Neuronal stem cell (in vitro differentiated cells): ENCODE data around the gene ABHD17C.
A peak's percentile ranks its signal among the peaks of the same experiment; 100 is the strongest.

Experiments used
- DNase-seq: peaks from one replicate; pipeline ENCODE4 v3.0.0-alpha.2; 2013; ENCODE audit warnings: low spot score
- H2AFZ ChIP-seq: one replicate; pipeline ENCODE4 v1.6.1; 2013; ENCODE audit warnings: mild to moderate bottlenecking, low read length, inconsistent platforms
- H2AK5ac ChIP-seq: 2 replicates; pipeline ENCODE4 v1.6.1; 2013; ENCODE audit warnings: low read depth, mild to moderate bottlenecking, inconsistent platforms, low read length, moderate library complexity, mixed read lengths
- H2BK120ac ChIP-seq: 2 replicates; pipeline ENCODE4 v1.6.1; 2013; ENCODE audit warnings: low read depth, mild to moderate bottlenecking, inconsistent platforms, low read length, moderate library complexity, mixed read lengths
- H2BK12ac ChIP-seq: one replicate; pipeline ENCODE4 v1.6.1; 2013; ENCODE audit warnings: low read length, inconsistent platforms
- H2BK15ac ChIP-seq: 2 replicates; pipeline ENCODE4 v1.6.1; 2013; ENCODE audit warnings: mild to moderate bottlenecking, low read length, inconsistent platforms, mixed read lengths
- H2BK5ac ChIP-seq: one replicate; pipeline ENCODE4 v1.6.1; 2013; ENCODE audit warnings: inconsistent platforms, mild to moderate bottlenecking, low read length, moderate library complexity
- H3K14ac ChIP-seq: one replicate; pipeline ENCODE4 v1.6.1; 2013; ENCODE audit warnings: low read length, inconsistent platforms
- H3K18ac ChIP-seq: 2 replicates; pipeline ENCODE4 v1.6.1; 2013; ENCODE audit warnings: low read length, inconsistent platforms
- H3K23ac ChIP-seq: 2 replicates; pipeline ENCODE4 v1.6.1; 2013; ENCODE audit warnings: low read depth, mild to moderate bottlenecking, mixed read lengths, low read length, inconsistent platforms; ENCODE audit not compliant: poor library complexity
- H3K27ac ChIP-seq: replicated peaks from 3 replicates; pipeline ENCODE4 v1.5.1; 2013; ENCODE audit warnings: low read length, inconsistent platforms
- H3K27me3 ChIP-seq, 3 experiments: 2 replicates each; pipeline ENCODE4 v1.6.1; 2013; ENCODE audit warnings: low read length in 3 of 3, mild to moderate bottlenecking in 2 of 3, inconsistent platforms in 1 of 3, low read depth in 1 of 3, mixed read lengths in 1 of 3, moderate library complexity in 1 of 3; ENCODE audit not compliant: control insufficient read depth in 3 of 3, insufficient read depth in 3 of 3
- H3K36me3 ChIP-seq, 2 donors: replicated peaks in 1 of 2; 2 replicates each; pipeline ENCODE4 v1.6.1; 2013; ENCODE audit warnings: low read length in 2 of 2; ENCODE audit not compliant: control insufficient read depth in 2 of 2, insufficient read depth in 2 of 2
- H3K4ac ChIP-seq: 2 replicates; pipeline ENCODE4 v1.6.1; 2013; ENCODE audit warnings: inconsistent platforms, mild to moderate bottlenecking, low read length, moderate library complexity
- H3K4me1 ChIP-seq, 2 donors: 1 replicate in 1 of 2; 2 replicates in 1 of 2; pipeline ENCODE4 v1.6.1; 2013; ENCODE audit warnings: low read length in 2 of 2, low read depth in 1 of 2; ENCODE audit not compliant: control insufficient read depth in 2 of 2, insufficient read depth in 1 of 2
- H3K4me2 ChIP-seq: one replicate; pipeline ENCODE4 v1.6.1; 2013; ENCODE audit warnings: mild to moderate bottlenecking, low read length, inconsistent platforms; ENCODE audit not compliant: insufficient read depth, poor library complexity, severe bottlenecking
- H3K4me3 ChIP-seq, 2 donors: 2 replicates each; pipeline ENCODE4 v1.5.1; 2013; ENCODE audit warnings: low read length in 2 of 2, mild to moderate bottlenecking in 2 of 2, inconsistent platforms in 1 of 2, moderate library complexity in 1 of 2
- H3K79me1 ChIP-seq: one replicate; pipeline ENCODE4 v1.6.1; 2013; ENCODE audit warnings: low read depth, mild to moderate bottlenecking, inconsistent platforms, low read length, moderate library complexity
- H3K9ac ChIP-seq: one replicate; pipeline ENCODE4 v1.6.1; 2013; ENCODE audit warnings: mild to moderate bottlenecking, low read depth, low read length, inconsistent platforms; ENCODE audit not compliant: poor library complexity
- H3K9me3 ChIP-seq, 2 donors: replicated peaks in 1 of 2; 2 replicates each; pipeline versions ENCODE3 to v1.6.1; 2013; ENCODE audit warnings: low read length in 2 of 2, mild to moderate bottlenecking in 2 of 2, inconsistent platforms in 1 of 2, low read depth in 1 of 2, mixed read lengths in 1 of 2, moderate library complexity in 1 of 2; ENCODE audit not compliant: control insufficient read depth in 2 of 2, insufficient read depth in 1 of 2
- H4K8ac ChIP-seq: one replicate; pipeline ENCODE4 v1.6.1; 2013; ENCODE audit warnings: low read depth, mild to moderate bottlenecking, inconsistent platforms, low read length, moderate library complexity
- H4K91ac ChIP-seq: one replicate; pipeline ENCODE4 v1.6.1; 2013; ENCODE audit warnings: low read length, low read depth, mild to moderate bottlenecking, inconsistent platforms; ENCODE audit not compliant: poor library complexity
- WGBS, 2 donors: extraction: QIAGEN DNeasy Blood & Tissue Kit; methylation state at CpG; one replicate each; pipeline ENCODE4 v1.1.7; 2013; ENCODE audit warnings: missing lambda C conversion rate in 2 of 2, mixed read lengths in 1 of 2; ENCODE audit not compliant: insufficient read length in 2 of 2, insufficient replicate concordance in 1 of 2; ENCODE audit errors: extremely low coverage in 2 of 2; 5-methylcytosine and 5-hydroxymethylcytosine counted together

Gene ABHD17C

DNA sequence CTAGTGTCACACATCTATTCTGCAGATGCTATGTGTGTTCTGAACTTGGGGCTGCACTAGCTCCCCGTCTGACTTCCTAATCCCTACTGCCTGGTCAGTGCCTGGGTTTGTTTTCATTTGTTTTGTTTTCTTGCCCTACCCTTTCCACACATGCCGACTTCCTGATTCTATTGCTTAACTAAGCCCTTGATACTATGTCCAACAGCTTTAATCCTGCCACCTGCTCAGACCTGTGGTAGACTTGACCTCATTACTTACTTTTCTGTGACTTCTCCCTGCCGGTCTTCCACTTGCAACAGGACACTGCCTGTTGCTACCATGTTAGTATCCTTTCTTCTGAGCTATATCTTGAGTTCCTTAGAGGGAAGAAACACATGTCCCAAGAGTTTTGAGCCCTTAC, 44.8 kb downstream of the ABHD17C start:
- Histone ChIP-seq H3K9me3 (peaks cover 0 to 14% of the 10 kb centered on the region in 2 donors), H3K14ac (no peak overlapping the region), H2AK5ac (no peak overlapping the region), H2BK5ac (no peak overlapping the region), H2BK120ac (no peak overlapping the region), H2BK15ac (no peak overlapping the region), H3K9ac (no peak overlapping the region), H3K4me2 (no peak overlapping the region), H3K4me3 (no peak overlapping the region), H3K4me1 (peaks cover 4 to 5% of the 10 kb centered on the region in 2 donors), H3K36me3 (no peaks in the 10 kb centered on the region), H3K4ac (no peak overlapping the region), H2BK12ac (no peak overlapping the region), H3K18ac (no peak overlapping the region), H4K91ac (no peak overlapping the region), H3K23ac (no peak overlapping the region), H4K8ac (no peak overlapping the region), H3K79me1 (no peaks in the 10 kb centered on the region), H3K27ac (no peak overlapping the region), H2AFZ (no peak overlapping the region), H3K27me3 (no peaks in the 10 kb centered on the region)
- no peak for DNase-seq
- no CpG with 5 or more reads among the region's 3 CpGs for WGBS, 2 donors

DNA sequence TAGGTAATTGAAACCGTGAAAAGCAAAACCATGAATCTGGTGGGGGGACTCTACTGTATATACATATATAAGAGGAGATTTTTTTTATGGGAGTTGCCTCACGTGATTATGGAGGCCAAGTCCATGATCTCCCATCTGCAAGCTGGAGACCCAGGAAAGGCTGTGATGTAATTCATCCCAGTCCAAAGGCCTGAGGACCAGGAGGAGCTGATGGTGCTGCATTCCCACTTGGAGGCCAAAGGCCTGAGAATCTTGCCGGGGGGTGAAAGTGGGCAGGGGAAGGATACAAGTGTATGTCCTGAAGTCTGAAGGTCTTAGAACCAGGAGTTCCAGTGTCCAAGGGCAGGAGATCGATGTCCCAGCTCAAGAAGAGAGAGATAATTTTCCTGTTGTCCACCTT, 47.0 kb downstream of the ABHD17C start:
- no peak overlapping the region for H2BK12ac ChIP-seq
- WGBS, 2 donors: no CpG with 5 or more reads among the region's 4 CpGs

DNA sequence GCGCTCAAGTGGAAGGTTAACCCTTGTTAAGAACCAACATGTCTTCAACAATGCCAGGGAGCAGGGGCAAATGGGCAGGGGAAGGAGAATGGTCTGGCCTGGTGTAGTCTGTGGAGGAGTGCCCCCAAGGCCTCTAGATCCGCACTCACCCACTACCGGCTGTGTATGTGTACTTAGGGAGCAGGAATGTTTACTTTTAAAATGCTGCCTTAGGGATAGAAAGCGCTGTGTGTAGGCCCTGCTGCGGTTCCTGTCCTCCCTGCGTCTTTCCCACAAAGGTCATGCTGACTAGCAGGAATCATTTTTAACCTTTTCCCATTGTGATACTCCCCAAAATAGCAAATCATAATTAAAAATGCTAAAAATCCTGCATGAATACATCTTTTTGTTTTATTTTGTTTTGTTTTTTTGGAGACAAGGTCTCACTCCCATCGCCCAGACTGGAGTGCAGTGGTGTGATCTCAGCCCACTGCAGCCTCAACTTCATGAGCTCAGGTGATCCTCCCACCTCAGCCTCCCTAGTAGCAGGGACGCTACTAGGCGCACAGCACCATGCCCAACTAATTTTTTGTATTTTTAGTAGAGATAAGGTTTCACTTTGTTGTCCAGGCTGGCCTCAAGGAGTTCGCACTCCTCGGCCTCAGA, 48.2 kb downstream of the ABHD17C start:
- H3K36me3 ChIP-seq: no peaks in the 10 kb centered on the region

More for the DNA sequence above, 47.0 kb downstream of the ABHD17C start:
- Histone ChIP-seq H2BK5ac (no peak overlapping the region), H3K14ac (no peak overlapping the region), H3K79me1 (no peaks in the 10 kb centered on the region), H3K18ac (no peak overlapping the region), H3K36me3 (no peaks in the 10 kb centered on the region), H3K4me3 (no peak overlapping the region), H3K4me2 (no peak overlapping the region), H3K27ac (no peak overlapping the region), H4K8ac (no peak overlapping the region), H2AK5ac (no peak overlapping the region), H3K4me1 (peaks cover 4% of the 10 kb centered on the region in 2 donors), H2AFZ (no peak overlapping the region), H2BK120ac (no peak overlapping the region), H2BK15ac (no peak overlapping the region), H3K27me3 (no peaks in the 10 kb centered on the region), H4K91ac (no peak overlapping the region), H3K9me3 (peaks cover 2 to 19% of the 10 kb centered on the region in 2 donors), H3K23ac (no peak overlapping the region), H3K9ac (no peak overlapping the region), H3K4ac (no peak overlapping the region)
- DNase-seq: no peak

DNA sequence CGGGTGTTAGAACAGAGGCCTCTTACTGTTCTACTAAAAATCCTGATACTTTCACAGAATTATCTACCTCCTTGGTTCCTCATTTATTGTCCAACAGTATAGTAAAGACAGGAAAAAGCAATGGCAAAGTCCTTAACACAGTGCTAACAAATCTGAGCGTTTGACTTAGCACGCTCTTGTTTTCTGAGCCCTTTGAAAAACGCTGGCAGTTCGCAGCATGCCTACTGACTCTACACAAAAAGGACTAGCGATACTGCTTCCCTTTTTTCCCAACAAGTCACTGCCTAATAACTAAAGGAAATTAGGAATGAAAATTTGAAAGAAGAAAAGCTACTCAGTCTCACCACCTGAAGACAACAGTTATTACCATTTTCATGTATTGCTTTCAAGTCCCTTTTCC, 49.3 kb downstream of the ABHD17C start:
- H3K79me1 ChIP-seq: peaks cover 2% of the 10 kb centered on the region
- no peak overlapping the region for H2AK5ac ChIP-seq
- no peak overlapping the region for H3K18ac ChIP-seq
- no CpG with 5 or more reads among the region's 6 CpGs for WGBS, 2 donors
- H3K9me3 ChIP-seq: peaks cover 2 to 10% of the 10 kb centered on the region in 2 donors
- DNase-seq: no peak
- no peak overlapping the region for H3K4me3 ChIP-seq
- H2BK120ac ChIP-seq: no peak overlapping the region
- H4K8ac ChIP-seq: no peak overlapping the region
- peak overlapping the region; percentile 48 for H3K27ac ChIP-seq
- no peak overlapping the region for H2BK12ac ChIP-seq
- no peak overlapping the region for H3K4ac ChIP-seq
- no peak overlapping the region for H4K91ac ChIP-seq
- H3K14ac ChIP-seq: no peak overlapping the region
- H3K23ac ChIP-seq: no peak overlapping the region
- H3K4me1 ChIP-seq: peaks cover 10 to 17% of the 10 kb centered on the region in 2 donors
- peak overlapping the region; percentile 31 for H2AFZ ChIP-seq
- H3K9ac ChIP-seq: no peak overlapping the region
- no peaks in the 10 kb centered on the region for H3K27me3 ChIP-seq
- no peak overlapping the region for H2BK5ac ChIP-seq
- no peak overlapping the region for H3K4me2 ChIP-seq
- H2BK15ac ChIP-seq: no peak overlapping the region
- H3K36me3 ChIP-seq: peaks cover 0 to 1% of the 10 kb centered on the region in 2 donors

More for the DNA sequence above, 48.2 kb downstream of the ABHD17C start:
- H3K4me2 ChIP-seq: no peak overlapping the region
- H2BK12ac ChIP-seq: no peak overlapping the region
- DNase-seq: no peak
- no peak overlapping the region for H3K4ac ChIP-seq
- H3K4me1 ChIP-seq: peaks cover 8 to 15% of the 10 kb centered on the region in 2 donors
- WGBS, 2 donors: no CpG with 5 or more reads among the region's 11 CpGs
- H4K8ac ChIP-seq: no peak overlapping the region
- no peak overlapping the region for H4K91ac ChIP-seq
- no peak overlapping the region for H2BK5ac ChIP-seq
- H3K4me3 ChIP-seq: no peak overlapping the region
- no peak overlapping the region for H2AFZ ChIP-seq
- H2BK120ac ChIP-seq: no peak overlapping the region
- no peak overlapping the region for H3K23ac ChIP-seq
- H3K14ac ChIP-seq: no peak overlapping the region
- H3K18ac ChIP-seq: peak overlapping the region; percentile 24
- no peak overlapping the region for H3K9ac ChIP-seq
- H2AK5ac ChIP-seq: no peak overlapping the region
- no peaks in the 10 kb centered on the region for H3K79me1 ChIP-seq
- peaks cover 2 to 19% of the 10 kb centered on the region in 2 donors for H3K9me3 ChIP-seq
- H3K27ac ChIP-seq: no peak overlapping the region
- no peaks in the 10 kb centered on the region for H3K27me3 ChIP-seq
- H2BK15ac ChIP-seq: peak overlapping the region; percentile 38
